Esophagus muscularis mucosa (tissue), 4 donors: ENCODE results near the gene NISCH. TPM values are rescaled to one million over a fixed set of nuclear protein-coding genes. Genes with fewer than 3 reads are reported as not detected.

ENCODE experiments used
- DNase-seq: peaks from one replicate; pipeline ENCODE4 v3.0.0-alpha.2; 2017; ENCODE audit errors: extremely low spot score
- H3K27ac ChIP-seq, 4 donors: fragments of 200-600 bp; sonication (generic); replicated peaks in 1 of 4; 1 replicate in 3 of 4; 2 replicates in 1 of 4; pipeline ENCODE4 v1.5.1; 2016 to 2019; ENCODE audit warnings: mild to moderate bottlenecking in 1 of 4
- H3K27me3 ChIP-seq, 4 donors: fragments of 200-600 bp; sonication (generic); one replicate each; pipeline versions ENCODE4 v1.5.1 to v1.6.0; 2016 to 2019
- H3K36me3 ChIP-seq, 4 donors: fragments of 200-600 bp; sonication (generic); one replicate each; pipeline ENCODE4 v1.5.1; 2016 to 2019
- H3K4me1 ChIP-seq, 4 donors: fragments of 200-600 bp; sonication (generic); one replicate each; pipeline ENCODE4 v1.5.1; 2016 to 2019
- H3K4me3 ChIP-seq, 4 donors: fragments of 200-600 bp; sonication (generic); 1 replicate in 2 of 4; 2 replicates in 2 of 4; pipeline ENCODE4 v1.5.1; 2016 to 2019; ENCODE audit warnings: mild to moderate bottlenecking in 4 of 4, moderate library complexity in 1 of 4
- H3K9me3 ChIP-seq, 4 donors: fragments of 200-600 bp; sonication (generic); 1 replicate in 3 of 4; 2 replicates in 1 of 4; pipeline ENCODE4 v1.5.1; 2016 to 2019
- CTCF ChIP-seq, 3 experiments: fragments of 200-600 bp in 2 of 3; fragments of 450-650 bp in 1 of 3; sonication (generic) in 2 of 3; IDR thresholded peaks; one replicate each; pipeline ENCODE4 v1.5.1; 2017 to 2019; ENCODE audit warnings: antibody characterized with exemption in 3 of 3, mild to moderate bottlenecking in 2 of 3, moderate library complexity in 1 of 3
- EP300 ChIP-seq: sonication (generic); formaldehyde crosslinking; IDR thresholded peaks from one replicate; pipeline ENCODE4 v1.6.1; 2017; ENCODE audit warnings: antibody characterized with exemption
- POLR2A ChIP-seq: fragments of 450-650 bp; IDR thresholded peaks from one replicate; pipeline ENCODE4 v1.6.1; 2017; ENCODE audit warnings: antibody characterized with exemption, moderate library complexity, mild to moderate bottlenecking, low read depth
- POLR2AphosphoS5 ChIP-seq, 2 donors: sonication (generic); formaldehyde crosslinking; IDR thresholded peaks; one replicate each; pipeline ENCODE4 v1.6.1; 2017; ENCODE audit warnings: antibody characterized with exemption in 2 of 2
- WGBS: methylation state at CpG from one replicate; pipeline ENCODE4 v1.1.5; 2018; 5-methylcytosine and 5-hydroxymethylcytosine counted together
- intact Hi-C: fragments of 100-400 bp; cut with DNase I; formaldehyde crosslinking; loops from one replicate; pipeline ENCODE4 v1.15.1; 2023
- total RNA-seq, 4 donors: library from RNA; depleted of rRNA; stranded (reverse); fragments of >200 nt; gene quantifications; one replicate each; pipeline versions ENCODE4 v1.1.0 to v1.2.1, GENCODE V29; 2016

NISCH gene
- total RNA-seq, 4 donors from 2014 or later, result 71.9 to 110 (median 88.0) TPM

- intact Hi-C loops, result no loop called here
- Histone ChIP-seq H3K4me3 (peak overlapping the region; percentile 23 to 50 (median 39)), H3K4me1 (peaks cover 14 to 25% (median 18%) of the 10 kb centered on the region in 4 donors), H3K27me3 (no peaks in the 10 kb centered on the region), H3K36me3 (peaks cover 0 to 19% (median 0%) of the 10 kb centered on the region in 4 donors), H3K27ac (peak overlapping the region in 1 of 4 donors; percentile 0), H3K9me3 (no peaks in the 10 kb centered on the region)
- 90% methylated on average over 8 of the region's 8 CpGs for WGBS
- no peak for DNase-seq
- TF ChIP-seq EP300, result no peak
- TF ChIP-seq CTCF (IDR thresholded peaks at IDR 0.05), result no peak
- no peak for TF ChIP-seq POLR2A
- TF ChIP-seq POLR2AphosphoS5 (IDR thresholded peaks at IDR 0.05), result no peak
Measured at GRCh38 chr3:52443268-52443610, 12.2 kb upstream of the NISCH start.

GRCh38 chr3:52443791-52444687, 11.4 kb upstream of the NISCH start:
- WGBS, result 86% methylated on average over 16 of the region's 25 CpGs

GRCh38 chr3:52444860-52445793, 10.3 kb upstream of the NISCH start, which contains the start of gene SEMA3G:
Gene SEMA3G (minus strand): TSS chr3:52445103. CDS start chr3:52445027, 76 bp downstream.
- H3K27me3 ChIP-seq, result no peaks in the 10 kb centered on the region

More at GRCh38 chr3:52443791-52444687, 11.4 kb upstream of the NISCH start:
- no peak for DNase-seq
- Histone ChIP-seq H3K4me3 (peak overlapping the region; percentile 23 to 50 (median 39)), H3K27me3 (no peaks in the 10 kb centered on the region), H3K36me3 (peaks cover 0 to 19% (median 0%) of the 10 kb centered on the region in 4 donors), H3K4me1 (peaks cover 14 to 25% (median 18%) of the 10 kb centered on the region in 4 donors), H3K27ac (peak overlapping the region in 1 of 4 donors; percentile 0), H3K9me3 (no peaks in the 10 kb centered on the region)
- intact Hi-C loops, result no loop called here
- TF ChIP-seq EP300 (no peak), POLR2A (no peak), POLR2AphosphoS5 (IDR thresholded peaks at IDR 0.05) (no peak), CTCF (IDR thresholded peaks at IDR 0.05) (no peak)

More at GRCh38 chr3:52444860-52445793, 10.3 kb upstream of the NISCH start, which contains the start of gene SEMA3G:
- Histone ChIP-seq H3K36me3 (peaks cover 0 to 14% (median 0%) of the 10 kb centered on the region in 4 donors), H3K4me3 (peak within 1 kb of the TSS; percentile 23 to 50 (median 39)), H3K4me1 (peaks cover 19 to 31% (median 23%) of the 10 kb centered on the region in 4 donors), H3K27ac (peak within 1 kb of the TSS in 1 of 4 donors; percentile 23), H3K9me3 (no peaks in the 10 kb centered on the region)
- TF ChIP-seq POLR2A (peak; percentile 19), EP300 (no peak), POLR2AphosphoS5 (IDR thresholded peaks at IDR 0.05) (peak; percentile 51 to 66), CTCF (IDR thresholded peaks at IDR 0.05) (peak; percentile 35 to 86 (median 62))
- peak; percentile 94 for DNase-seq
- WGBS, result 45% methylated on average over 5 of the region's 19 CpGs
- intact Hi-C loops, result loop anchor here (1.0 kb wide), 1 partner anchor 17 kb away; no protein-coding TSS in a partner anchor
